Measurements from ENCODE around the gene PATZ1.
"Not testable (repeated sequence)": the region's sequence is repeated elsewhere in the genome, so short reads cannot be mapped to it uniquely, and the experiment has no call there.

The PATZ1 gene

DNA sequence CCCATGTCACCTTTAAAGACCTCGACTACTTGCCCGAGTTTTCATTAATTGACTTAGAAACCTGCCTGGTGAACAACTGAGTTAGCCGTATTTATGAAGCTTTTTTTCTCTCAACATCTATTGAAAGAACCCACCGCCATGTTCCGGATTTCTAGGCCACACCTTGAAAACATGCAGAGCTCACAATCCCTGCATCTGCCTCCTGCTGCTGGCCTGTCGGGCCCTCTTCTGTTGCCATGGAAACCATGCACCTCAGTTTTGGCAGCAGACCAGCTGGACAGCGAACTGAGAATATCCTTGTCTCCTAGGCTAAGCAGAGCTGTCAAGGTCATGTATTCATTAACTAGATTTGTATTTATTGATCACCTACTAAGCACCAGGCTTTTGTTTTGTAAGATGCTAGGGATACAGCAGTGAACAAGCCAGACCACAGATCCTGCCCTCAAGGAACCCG is 4.3 kb upstream of the PATZ1 start:
- TF ChIP-seq, protein P1, sequence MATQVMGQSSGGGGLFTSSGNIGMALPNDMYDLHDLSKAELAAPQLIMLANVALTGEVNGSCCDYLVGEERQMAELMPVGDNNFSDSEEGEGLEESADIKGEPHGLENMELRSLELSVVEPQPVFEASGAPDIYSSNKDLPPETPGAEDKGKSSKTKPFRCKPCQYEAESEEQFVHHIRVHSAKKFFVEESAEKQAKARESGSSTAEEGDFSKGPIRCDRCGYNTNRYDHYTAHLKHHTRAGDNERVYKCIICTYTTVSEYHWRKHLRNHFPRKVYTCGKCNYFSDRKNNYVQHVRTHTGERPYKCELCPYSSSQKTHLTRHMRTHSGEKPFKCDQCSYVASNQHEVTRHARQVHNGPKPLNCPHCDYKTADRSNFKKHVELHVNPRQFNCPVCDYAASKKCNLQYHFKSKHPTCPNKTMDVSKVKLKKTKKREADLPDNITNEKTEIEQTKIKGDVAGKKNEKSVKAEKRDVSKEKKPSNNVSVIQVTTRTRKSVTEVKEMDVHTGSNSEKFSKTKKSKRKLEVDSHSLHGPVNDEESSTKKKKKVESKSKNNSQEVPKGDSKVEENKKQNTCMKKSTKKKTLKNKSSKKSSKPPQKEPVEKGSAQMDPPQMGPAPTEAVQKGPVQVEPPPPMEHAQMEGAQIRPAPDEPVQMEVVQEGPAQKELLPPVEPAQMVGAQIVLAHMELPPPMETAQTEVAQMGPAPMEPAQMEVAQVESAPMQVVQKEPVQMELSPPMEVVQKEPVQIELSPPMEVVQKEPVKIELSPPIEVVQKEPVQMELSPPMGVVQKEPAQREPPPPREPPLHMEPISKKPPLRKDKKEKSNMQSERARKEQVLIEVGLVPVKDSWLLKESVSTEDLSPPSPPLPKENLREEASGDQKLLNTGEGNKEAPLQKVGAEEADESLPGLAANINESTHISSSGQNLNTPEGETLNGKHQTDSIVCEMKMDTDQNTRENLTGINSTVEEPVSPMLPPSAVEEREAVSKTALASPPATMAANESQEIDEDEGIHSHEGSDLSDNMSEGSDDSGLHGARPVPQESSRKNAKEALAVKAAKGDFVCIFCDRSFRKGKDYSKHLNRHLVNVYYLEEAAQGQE (IDR thresholded peaks at IDR 0.05; ENCODE audit: insufficient replicate concordance, low read depth) = no peak
- TF ChIP-seq, protein P2, sequence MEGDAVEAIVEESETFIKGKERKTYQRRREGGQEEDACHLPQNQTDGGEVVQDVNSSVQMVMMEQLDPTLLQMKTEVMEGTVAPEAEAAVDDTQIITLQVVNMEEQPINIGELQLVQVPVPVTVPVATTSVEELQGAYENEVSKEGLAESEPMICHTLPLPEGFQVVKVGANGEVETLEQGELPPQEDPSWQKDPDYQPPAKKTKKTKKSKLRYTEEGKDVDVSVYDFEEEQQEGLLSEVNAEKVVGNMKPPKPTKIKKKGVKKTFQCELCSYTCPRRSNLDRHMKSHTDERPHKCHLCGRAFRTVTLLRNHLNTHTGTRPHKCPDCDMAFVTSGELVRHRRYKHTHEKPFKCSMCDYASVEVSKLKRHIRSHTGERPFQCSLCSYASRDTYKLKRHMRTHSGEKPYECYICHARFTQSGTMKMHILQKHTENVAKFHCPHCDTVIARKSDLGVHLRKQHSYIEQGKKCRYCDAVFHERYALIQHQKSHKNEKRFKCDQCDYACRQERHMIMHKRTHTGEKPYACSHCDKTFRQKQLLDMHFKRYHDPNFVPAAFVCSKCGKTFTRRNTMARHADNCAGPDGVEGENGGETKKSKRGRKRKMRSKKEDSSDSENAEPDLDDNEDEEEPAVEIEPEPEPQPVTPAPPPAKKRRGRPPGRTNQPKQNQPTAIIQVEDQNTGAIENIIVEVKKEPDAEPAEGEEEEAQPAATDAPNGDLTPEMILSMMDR (IDR thresholded peaks at IDR 0.05; ENCODE audit: insufficient read depth, low read length) = no peak
- TF ChIP-seq SPI1 (IDR thresholded peaks at IDR 0.05; ENCODE audit: borderline replicate concordance, low read depth) (no peak), GABPA (IDR thresholded peaks at IDR 0.05; ENCODE audit: low read depth) (no peak)
- Histone ChIP-seq H3K4me3 (replicated peaks; ENCODE audit: insufficient read depth, low read length) (no peak overlapping the region), H3K27ac (replicated peaks) (no peak overlapping the region), H3K27me3 (ENCODE audit: insufficient read depth, poor library complexity, severe bottlenecking) (no peaks in the 10 kb centered on the region)
- no peak for DNase-seq (ENCODE audit: low read depth in 1 of 2, low spot score in 1 of 2)

DNA sequence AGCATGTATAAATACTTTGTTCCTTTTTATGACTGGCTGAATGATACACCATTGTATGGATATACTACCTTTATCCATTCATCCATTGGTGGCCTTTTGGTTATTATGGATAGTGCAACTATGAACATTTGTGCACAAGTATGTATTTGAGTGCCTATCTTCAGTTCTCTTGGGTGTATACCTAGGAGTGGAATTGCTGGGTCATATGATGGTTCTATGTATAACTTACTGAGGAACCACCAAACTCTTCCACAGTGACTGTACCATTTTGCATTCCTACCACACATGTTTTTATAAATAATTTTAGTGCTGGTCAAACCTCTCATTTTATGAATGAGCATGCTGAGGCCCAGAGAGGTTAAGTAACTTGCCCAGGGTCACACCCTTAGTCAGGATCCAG is 3.8 kb upstream of the PATZ1 start:
- Histone ChIP-seq H3K27me3 (ENCODE audit: insufficient read depth, poor library complexity, severe bottlenecking) (no peaks in the 10 kb centered on the region), H3K4me3 (replicated peaks; ENCODE audit: insufficient read depth, low read length) (no peak overlapping the region), H3K27ac (replicated peaks) (no peak overlapping the region)
- TF ChIP-seq, protein P1 (IDR thresholded peaks at IDR 0.05; ENCODE audit: insufficient replicate concordance, low read depth) = no peak
- TF ChIP-seq GABPA (IDR thresholded peaks at IDR 0.05; ENCODE audit: low read depth) (no peak), POLR2AphosphoS5 (IDR thresholded peaks at IDR 0.05; ENCODE audit: low read depth) (no peak), SPI1 (IDR thresholded peaks at IDR 0.05; ENCODE audit: borderline replicate concordance, low read depth) (no peak)
- TF ChIP-seq, protein P2 (IDR thresholded peaks at IDR 0.05; ENCODE audit: insufficient read depth, low read length) = no peak
- DNase-seq (ENCODE audit: low read depth in 1 of 2, low spot score in 1 of 2) = no peak

DNA sequence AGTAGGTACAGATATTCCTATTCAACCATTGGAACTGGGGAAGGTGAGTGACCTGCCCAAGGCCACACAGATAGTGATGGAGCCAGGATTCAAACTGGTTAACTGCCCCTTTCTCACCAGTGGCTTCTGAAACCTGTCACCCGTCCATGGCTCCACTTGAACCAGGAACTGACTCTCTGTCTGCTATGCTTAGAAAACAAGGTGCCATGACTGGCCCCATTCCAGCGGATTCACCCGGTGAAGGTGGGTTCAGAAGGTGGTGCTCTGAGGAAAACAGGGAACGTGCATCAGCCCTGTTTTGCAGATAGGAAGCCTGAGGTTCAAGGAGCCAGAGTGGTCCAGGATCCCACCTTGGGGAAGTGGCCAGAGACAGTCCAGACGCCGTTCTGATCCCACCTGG is 2.6 kb upstream of the PATZ1 start:
- DNase-seq (ENCODE audit: low read depth in 1 of 2, low spot score in 1 of 2) = no peak
- Histone ChIP-seq H3K4me3 (replicated peaks; ENCODE audit: insufficient read depth, low read length) (no peak overlapping the region), H3K27ac (replicated peaks) (no peak overlapping the region), H3K27me3 (ENCODE audit: insufficient read depth, poor library complexity, severe bottlenecking) (no peaks in the 10 kb centered on the region)
- TF ChIP-seq, protein P2 (IDR thresholded peaks at IDR 0.05; ENCODE audit: insufficient read depth, low read length) = no peak
- TF ChIP-seq GABPA (IDR thresholded peaks at IDR 0.05; ENCODE audit: low read depth) (no peak), POLR2AphosphoS5 (IDR thresholded peaks at IDR 0.05; ENCODE audit: low read depth) (no peak), SPI1 (IDR thresholded peaks at IDR 0.05; ENCODE audit: borderline replicate concordance, low read depth) (no peak)
- TF ChIP-seq, protein P1 (IDR thresholded peaks at IDR 0.05; ENCODE audit: insufficient replicate concordance, low read depth) = no peak

DNA sequence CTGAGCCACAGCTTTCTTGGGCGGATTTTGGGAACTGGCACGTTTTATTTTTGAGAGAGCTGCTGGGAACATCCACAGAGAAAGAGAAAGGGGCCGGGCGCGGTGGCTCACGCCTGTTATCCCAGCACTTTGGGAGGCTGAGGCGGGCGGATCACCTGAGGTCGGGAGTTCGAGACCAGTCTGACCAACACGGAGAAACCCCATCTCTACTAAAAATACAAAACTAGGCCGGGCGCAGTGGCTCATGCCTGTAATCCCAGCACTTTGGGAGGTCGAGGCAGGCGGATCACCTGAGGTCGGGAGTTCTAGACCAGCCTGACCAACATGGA is 1.8 kb upstream of the PATZ1 start:
- Histone ChIP-seq H3K27ac (replicated peaks) (peak overlapping the region; percentile 97), H3K4me3 (replicated peaks; ENCODE audit: insufficient read depth, low read length) (peak overlapping the region; percentile 58)
- not testable (repeated sequence) for H3K27me3 ChIP-seq (ENCODE audit: insufficient read depth, poor library complexity, severe bottlenecking); DNase-seq (ENCODE audit: low read depth in 1 of 2, low spot score in 1 of 2)

Measured in HL-60 (cell line).